ENCODE results near the gene PTGFR.

Gene PTGFR

DNA sequence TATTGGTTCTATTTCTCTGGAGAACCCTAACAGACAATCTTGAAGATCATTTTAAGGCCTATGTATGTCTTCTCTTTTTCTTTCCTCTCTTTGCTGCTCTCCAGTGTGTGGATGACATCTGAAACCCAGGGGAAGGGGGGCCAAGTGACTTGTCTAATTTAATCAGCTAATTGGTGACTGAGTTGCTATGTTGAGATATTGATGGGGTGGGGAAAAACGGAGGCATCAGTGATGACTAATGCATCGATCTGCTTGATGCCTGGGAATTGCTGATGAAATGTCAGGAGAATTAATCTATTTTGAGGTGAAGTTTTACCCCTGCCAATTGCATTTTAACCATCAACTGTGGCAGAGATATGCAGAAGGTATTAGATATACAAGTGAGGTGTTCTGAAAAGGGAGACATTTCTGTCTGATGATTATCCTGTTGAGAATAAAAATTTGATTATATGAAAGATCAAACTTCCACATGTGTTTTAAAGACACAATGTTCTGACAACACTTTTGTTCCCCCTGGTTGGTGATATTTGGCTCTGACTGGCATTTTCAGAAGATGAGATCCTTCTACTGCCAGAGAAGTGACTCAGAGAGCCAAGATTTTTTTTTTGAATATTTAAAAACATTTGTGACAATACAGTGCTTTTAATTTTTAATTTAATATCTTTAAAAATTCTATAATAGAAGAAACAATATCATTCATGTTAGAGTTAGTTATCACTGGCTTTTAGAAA, 18.7 kb upstream of the PTGFR start:
- H3K4me3 ChIP-seq (ENCODE audit: low read length), result no peak overlapping the region
- no peak for DNase-seq (ENCODE audit: low read depth)
- TF ChIP-seq CTCF (conservative IDR thresholded peaks at IDR 0.05; ENCODE audit: low read depth, low read length), result no peak

- TF ChIP-seq CTCF (conservative IDR thresholded peaks at IDR 0.05; ENCODE audit: low read depth, low read length), result no peak
- DNase-seq (ENCODE audit: low read depth), result no peak
Measured at GRCh38 chr1:78472851-78473496, 17.8 kb upstream of the PTGFR start.

DNA sequence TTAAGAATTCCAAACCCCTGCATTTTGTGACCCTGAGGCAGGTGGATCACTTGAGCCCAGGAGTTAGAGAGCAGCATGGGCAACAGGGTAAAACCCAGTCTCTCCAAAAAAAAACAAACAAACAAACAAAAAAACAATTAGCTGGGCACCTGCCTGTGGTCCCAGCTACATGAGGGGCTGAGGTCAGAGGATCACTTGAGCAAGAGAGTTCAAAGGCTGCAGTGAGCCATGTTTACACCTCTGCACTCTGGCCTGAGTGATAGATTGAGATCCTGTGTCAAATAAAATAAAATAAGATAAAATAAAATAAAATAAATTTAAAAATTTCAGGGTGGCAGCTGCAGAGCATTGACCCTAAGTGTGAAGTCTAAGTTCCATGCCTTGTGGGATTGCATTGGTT, 16.7 kb upstream of the PTGFR start:
- no peak for DNase-seq (ENCODE audit: low read depth)
- no peak overlapping the region for H3K4me3 ChIP-seq (ENCODE audit: low read length)
- no peak for TF ChIP-seq CTCF (conservative IDR thresholded peaks at IDR 0.05; ENCODE audit: low read depth, low read length)

More at GRCh38 chr1:78472851-78473496, 17.8 kb upstream of the PTGFR start:
- no peak overlapping the region for H3K4me3 ChIP-seq (ENCODE audit: low read length)

DNA sequence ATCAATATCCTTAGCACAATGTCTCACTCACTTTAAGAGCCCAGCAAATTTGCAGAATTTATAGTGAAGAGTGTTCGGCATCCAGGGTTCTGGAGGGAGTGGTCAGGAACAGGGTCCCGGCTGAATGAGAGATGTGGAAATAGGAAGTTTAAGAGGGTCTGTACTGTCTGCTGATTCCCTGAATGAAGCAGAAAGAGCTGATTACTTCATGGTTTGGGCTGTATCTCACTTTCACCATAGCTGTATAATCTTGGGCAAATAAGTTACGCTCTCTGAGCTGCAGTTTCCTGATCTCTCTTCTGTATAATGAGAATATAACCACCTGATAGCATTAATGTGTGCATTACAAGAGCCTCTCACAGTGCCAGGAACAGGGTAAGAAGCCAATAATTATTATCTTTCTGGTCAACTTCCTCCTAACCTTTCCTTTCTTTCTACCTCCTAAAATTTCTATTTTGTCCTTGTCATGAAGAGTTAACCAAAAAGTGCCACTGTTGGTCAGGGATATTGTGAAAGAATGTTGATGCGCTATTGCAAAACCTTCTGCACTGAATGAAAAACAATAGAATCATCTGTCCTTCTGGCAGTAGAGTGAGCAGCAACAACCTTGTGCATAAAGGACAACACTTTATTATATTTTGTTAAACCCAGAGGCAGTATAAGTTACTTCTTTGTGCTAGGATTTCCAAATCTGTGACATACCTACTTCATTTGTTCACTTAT, 14.7 kb upstream of the PTGFR start:
- DNase-seq (ENCODE audit: low read depth), result no peak
- H3K4me3 ChIP-seq (ENCODE audit: low read length), result no peak overlapping the region
- no peak for TF ChIP-seq CTCF (conservative IDR thresholded peaks at IDR 0.05; ENCODE audit: low read depth, low read length)

GRCh38 chr1:78483903-78484302, 6.9 kb upstream of the PTGFR start:
- H3K4me3 ChIP-seq (ENCODE audit: low read length), result no peak overlapping the region
- TF ChIP-seq CTCF (conservative IDR thresholded peaks at IDR 0.05; ENCODE audit: low read depth, low read length), result no peak
- no peak for DNase-seq (ENCODE audit: low read depth)

GRCh38 chr1:78491451-78492071, 787 bp downstream of the PTGFR start:
- DNase-seq (ENCODE audit: low read depth), result no peak
- no peak for TF ChIP-seq CTCF (conservative IDR thresholded peaks at IDR 0.05; ENCODE audit: low read depth, low read length)
- peak overlapping the region; percentile 55 for H3K4me3 ChIP-seq (ENCODE audit: low read length)
